Sciatic nerve (tissue), 2 donors: ENCODE measurements around the gene COX6A1. TPM values are rescaled to one million over a fixed set of nuclear protein-coding genes. Genes with fewer than 3 reads are reported as not detected.
"Not testable (repeated sequence)": the region's sequence is repeated elsewhere in the genome, so short reads cannot be mapped to it uniquely, and the experiment has no call there.

ENCODE experiments used
- ATAC-seq: fragments of 200-7000 bp; cut with Tn5 transposase; one replicate; pipeline ENCODE4 v1.9.1; 2020; ENCODE audit warnings: mild to moderate bottlenecking, moderate library complexity
- DNase-seq: peaks from one replicate; pipeline ENCODE4 v3.0.0-alpha.2; 2020; ENCODE audit warnings: low spot score
- intact Hi-C: fragments of 100-400 bp; cut with DNase I; formaldehyde crosslinking; loops from one replicate; pipeline ENCODE4 v1.14.2; 2022
- total RNA-seq: library from RNA; stranded (reverse); fragmentation: NEBNext Ultra II Directional; extraction: Animal tissue kit (Norgen Biotek cat#: 25700); gene quantifications from one replicate; pipeline ENCODE4 v1.2.1, GENCODE V29; 2021
- donor health status: DM: no; HTN: no; CAD: no.
- donor health status: DM: no; HTN: no; CAD: no.

COX6A1 gene
- total RNA-seq, 1 donor from 2014 or later: 165 TPM

DNA sequence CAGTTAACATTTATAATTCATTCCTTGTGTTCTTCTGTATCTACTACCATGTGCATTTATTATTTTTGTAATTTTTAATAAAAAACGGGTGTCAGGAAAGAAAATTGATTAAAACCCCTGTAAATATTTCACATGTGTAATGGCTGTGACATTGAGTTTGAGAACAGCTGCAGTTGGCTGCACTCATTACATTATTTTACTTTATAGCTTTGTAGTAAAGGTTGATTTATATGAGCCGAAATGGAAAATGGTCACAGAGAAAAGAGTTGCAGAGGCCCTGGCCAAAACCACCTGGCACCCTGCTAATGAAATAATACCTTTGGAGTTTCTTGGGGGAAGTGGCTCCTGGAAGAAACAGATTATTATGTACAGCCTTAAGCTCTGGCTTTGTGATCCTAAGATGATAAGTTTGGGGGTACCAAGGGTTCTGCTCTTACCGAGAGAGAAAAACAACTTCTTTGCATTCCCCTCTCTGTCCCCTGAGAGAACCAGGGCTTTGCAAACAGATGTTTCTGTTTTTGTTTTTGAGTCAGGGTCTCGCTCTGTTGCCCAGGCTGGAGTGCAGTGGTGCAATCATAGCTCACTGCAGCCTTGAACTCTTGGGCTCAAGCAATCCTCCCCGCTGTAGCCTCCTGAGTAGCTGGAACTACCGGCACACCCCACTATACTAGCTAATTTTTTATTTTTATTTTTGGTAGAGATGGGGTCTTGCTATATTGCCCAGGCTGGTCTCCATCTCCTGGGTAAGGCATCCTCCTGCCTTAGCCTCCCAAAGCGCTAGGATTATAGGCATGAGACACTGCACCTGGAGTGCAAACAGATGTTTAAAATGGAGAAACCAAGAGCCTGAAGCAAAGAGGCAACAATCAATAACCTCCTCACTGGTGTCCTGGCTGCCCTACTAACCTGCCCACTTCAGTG is 48.3 kb downstream of the COX6A1 start:
- DNase-seq: no peak
- ATAC-seq: no peak
- intact Hi-C loops: no loop called here

DNA sequence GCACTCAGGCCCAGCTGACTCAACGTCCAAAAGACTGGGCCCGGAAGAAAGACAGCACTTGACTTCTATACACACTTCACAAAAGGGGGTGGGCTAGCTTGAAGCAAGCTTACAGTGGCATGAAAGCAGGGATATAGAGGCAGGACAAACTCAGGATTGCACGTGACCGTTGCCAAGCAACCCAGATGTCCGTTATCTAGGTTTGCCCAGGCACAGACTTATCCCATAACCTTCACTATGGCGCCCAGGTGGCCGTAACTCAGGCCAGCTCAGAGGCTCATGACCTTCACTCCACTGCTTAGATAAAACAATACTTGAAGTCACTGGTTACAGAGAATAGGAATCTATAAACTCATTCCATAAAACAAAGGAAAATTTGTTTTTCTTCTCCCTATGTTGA is 49.6 kb downstream of the COX6A1 start:
- DNase-seq, intact Hi-C loops, ATAC-seq: not testable (repeated sequence)

DNA sequence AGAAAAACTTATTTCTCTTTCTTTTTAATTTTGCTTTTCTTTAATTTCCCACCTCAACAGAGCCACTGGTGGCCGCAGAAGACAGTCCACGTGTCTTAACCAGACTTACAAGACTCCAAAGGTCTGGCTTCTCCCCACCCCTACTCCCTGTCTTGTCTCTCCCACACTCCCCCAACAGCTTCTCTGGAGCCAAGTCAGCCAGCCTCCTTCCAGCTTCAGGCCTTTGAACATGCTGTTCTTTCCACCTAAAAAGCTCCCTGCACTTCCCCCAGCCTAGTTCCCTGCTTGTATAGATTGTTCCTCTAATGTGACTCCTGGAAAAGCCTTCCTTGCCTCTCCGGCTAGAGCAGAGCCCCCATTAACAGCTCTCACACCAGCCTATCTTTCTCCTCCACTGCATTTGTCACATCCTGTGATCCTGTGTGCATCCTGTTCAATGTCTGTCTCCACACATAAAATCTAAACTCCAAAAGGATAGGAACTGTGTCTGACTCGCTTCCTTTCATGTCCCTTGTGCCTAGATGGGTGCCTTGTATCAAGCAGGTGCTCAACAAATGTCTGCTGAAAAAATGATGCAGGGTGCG is 50.2 kb downstream of the COX6A1 start:
- intact Hi-C loops: no loop called here
- DNase-seq: no peak
- ATAC-seq: no peak

DNA sequence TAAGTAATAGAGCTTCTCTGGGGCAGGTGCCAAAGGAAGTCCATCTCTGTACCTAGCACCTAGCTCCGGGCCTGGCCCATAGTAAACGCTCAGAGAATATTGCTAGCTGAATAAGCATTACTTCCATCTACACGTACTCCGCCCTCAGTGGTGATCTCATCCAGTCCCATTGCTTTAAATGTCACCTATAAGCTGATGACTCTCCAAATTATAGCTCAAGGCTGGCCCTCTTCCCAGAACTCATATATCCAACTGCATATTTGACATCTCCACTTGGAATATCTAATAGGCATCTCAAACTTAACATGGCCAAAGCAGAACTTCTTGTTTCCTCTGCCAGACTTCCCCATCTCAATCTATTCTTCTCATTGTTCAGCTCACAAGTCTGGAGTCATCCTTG is 51.1 kb downstream of the COX6A1 start:
- intact Hi-C loops: no loop called here
- ATAC-seq (no peak), DNase-seq (no peak)

DNA sequence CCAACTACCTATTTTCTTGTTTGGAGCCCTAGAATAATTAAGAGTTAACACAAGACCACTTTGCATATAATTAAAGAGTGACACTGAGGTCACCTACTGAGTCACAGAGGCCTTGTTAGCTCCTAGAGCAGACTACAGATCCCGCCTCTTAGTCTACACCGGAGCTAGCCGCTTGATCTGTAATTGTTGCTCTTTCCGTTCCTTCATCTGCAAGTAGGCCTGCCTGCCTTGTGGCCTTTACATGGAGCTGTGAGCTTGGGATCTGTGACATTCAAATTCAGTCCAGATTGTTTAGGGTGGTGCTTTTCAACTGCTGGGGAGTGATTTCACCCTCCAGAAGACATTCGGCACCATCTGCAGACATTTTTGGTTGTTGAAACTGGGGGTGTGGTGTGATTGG is 52.4 kb downstream of the COX6A1 start:
- ATAC-seq (no peak), DNase-seq (no peak)
- intact Hi-C loops: no loop called here

Other genes starting within 250 kb of the COX6A1 start
- gene GCN1, start 243.4 kb upstream of the COX6A1 start, total RNA-seq: 82.6 TPM
- gene RPLP0, start 237.0 kb upstream of the COX6A1 start, total RNA-seq: 760 TPM
- 183 TPM for gene PXN, start 172.4 kb upstream of the COX6A1 start, total RNA-seq
- 15,390 TPM for gene RNU4-2, start 146.2 kb upstream of the COX6A1 start, total RNA-seq
- gene RNU4-1, start 144.9 kb upstream of the COX6A1 start, total RNA-seq: 1,748 TPM
- gene SIRT4, start 135.8 kb upstream of the COX6A1 start, total RNA-seq: 0.76 TPM
- gene PLA2G1B, start 110.3 kb upstream of the COX6A1 start, total RNA-seq: not detected
- gene MSI1, start 68.9 kb upstream of the COX6A1 start, total RNA-seq: 2.2 TPM
- 12.9 TPM for gene TRIAP1, start 8.3 kb downstream of the COX6A1 start, total RNA-seq
- 26.6 TPM for gene GATC, start 8.3 kb downstream of the COX6A1 start, total RNA-seq
- gene SRSF9, start 31.6 kb downstream of the COX6A1 start, total RNA-seq: 99.2 TPM
- gene DYNLL1, start 58.0 kb downstream of the COX6A1 start, total RNA-seq: 431 TPM
- gene COQ5, start 91.0 kb downstream of the COX6A1 start, total RNA-seq: 26.4 TPM
- 331 TPM for gene RNF10, start 96.2 kb downstream of the COX6A1 start, total RNA-seq
- 19.9 TPM for gene POP5, start 143.3 kb downstream of the COX6A1 start, total RNA-seq
- 2.3 TPM for gene CABP1, start 202.5 kb downstream of the COX6A1 start, total RNA-seq
- 86.9 TPM for gene MLEC, start 249.0 kb downstream of the COX6A1 start, total RNA-seq